Neutrophil (primary cell): ENCODE results near the gene MUC13.

ENCODE experiments used
- H3K27ac ChIP-seq: fragments of 200-600 bp; sonication (generic); 2 replicates; pipeline ENCODE4 v1.5.1; 2016; ENCODE audit warnings: mild to moderate bottlenecking, moderate library complexity
- H3K27me3 ChIP-seq: fragments of 200-600 bp; sonication (generic); 2 replicates; pipeline ENCODE4 v1.6.0; 2016; ENCODE audit warnings: mild to moderate bottlenecking
- H3K36me3 ChIP-seq: fragments of 200-600 bp; sonication (generic); 2 replicates; pipeline ENCODE4 v1.5.1; 2017
- H3K4me1 ChIP-seq, 2 experiments: fragments of 200-600 bp in 1 of 2; sonication (generic) in 1 of 2; 1 replicate in 1 of 2; 2 replicates in 1 of 2; pipeline versions ENCODE4 v1.5.1 to v1.6.1; 2013 to 2016; ENCODE audit warnings: low read depth in 1 of 2, low read length in 1 of 2, mild to moderate bottlenecking in 1 of 2, moderate library complexity in 1 of 2; ENCODE audit not compliant: control insufficient read depth in 1 of 2, insufficient read depth in 1 of 2
- H3K4me3 ChIP-seq, 2 experiments: fragments of 200-600 bp in 1 of 2; sonication (generic) in 1 of 2; 1 replicate in 1 of 2; 2 replicates in 1 of 2; pipeline ENCODE4 v1.5.1; 2013 to 2016; ENCODE audit warnings: low read depth in 1 of 2, low read length in 1 of 2, mild to moderate bottlenecking in 1 of 2, moderate library complexity in 1 of 2
- H3K9me3 ChIP-seq: fragments of 200-600 bp; sonication (generic); 2 replicates; pipeline ENCODE4 v1.5.1; 2016
- CTCF ChIP-seq: fragments of 200-600 bp; sonication (generic); IDR thresholded peaks from 2 replicates; pipeline ENCODE4 v1.5.1; 2016; ENCODE audit warnings: antibody characterized with exemption

MUC13 gene

GRCh38 chr3:124966521-124967445, 32.2 kb upstream of the MUC13 start:
- H3K9me3 ChIP-seq = no peaks in the 10 kb centered on the region
- no peak overlapping the region for H3K27ac ChIP-seq
- no peaks in the 10 kb centered on the region for H3K36me3 ChIP-seq
- no peak overlapping the region for H3K4me3 ChIP-seq
- H3K27me3 ChIP-seq = no peaks in the 10 kb centered on the region
- TF ChIP-seq CTCF = no peak
- no peaks in the 10 kb centered on the region for H3K4me1 ChIP-seq

- Histone ChIP-seq H3K9me3 (no peaks in the 10 kb centered on the region), H3K27me3 (no peaks in the 10 kb centered on the region), H3K4me1 (no peaks in the 10 kb centered on the region), H3K36me3 (no peaks in the 10 kb centered on the region), H3K4me3 (no peak overlapping the region), H3K27ac (no peak overlapping the region)
- TF ChIP-seq CTCF = no peak
These were observed 30.9 kb upstream of the MUC13 start for GRCh38 chr3:124965413-124965812.

GRCh38 chr3:124964387-124964786, 29.8 kb upstream of the MUC13 start:
- TF ChIP-seq CTCF = no peak
- Histone ChIP-seq H3K27me3 (no peaks in the 10 kb centered on the region), H3K4me1 (no peaks in the 10 kb centered on the region), H3K4me3 (no peak overlapping the region), H3K36me3 (no peaks in the 10 kb centered on the region), H3K27ac (no peak overlapping the region), H3K9me3 (no peaks in the 10 kb centered on the region)

GRCh38 chr3:124963755-124964154, 29.2 kb upstream of the MUC13 start:
- no peak for TF ChIP-seq CTCF

GRCh38 chr3:124962403-124962940, 27.9 kb upstream of the MUC13 start:
- H3K9me3 ChIP-seq = no peaks in the 10 kb centered on the region
- no peak overlapping the region for H3K27ac ChIP-seq
- no peaks in the 10 kb centered on the region for H3K27me3 ChIP-seq
- TF ChIP-seq CTCF = no peak
- H3K4me3 ChIP-seq = no peak overlapping the region
- H3K36me3 ChIP-seq = no peaks in the 10 kb centered on the region
- no peaks in the 10 kb centered on the region for H3K4me1 ChIP-seq

More at GRCh38 chr3:124963755-124964154, 29.2 kb upstream of the MUC13 start:
- H3K27ac ChIP-seq = no peak overlapping the region
- H3K4me3 ChIP-seq = no peak overlapping the region
- no peaks in the 10 kb centered on the region for H3K4me1 ChIP-seq
- no peaks in the 10 kb centered on the region for H3K27me3 ChIP-seq
- no peaks in the 10 kb centered on the region for H3K9me3 ChIP-seq
- no peaks in the 10 kb centered on the region for H3K36me3 ChIP-seq
